SK-N-SH treated with all-trans-retinoic acid at 6 μM for 48 hours (cell line): ENCODE results near the gene BRI3.

ENCODE experiments used
- ATAC-seq: fragments of 200-7000 bp; cut with Tn5 transposase; 3 replicates; pipeline ENCODE4 v1.9.1; 2020; ENCODE audit warnings: mild to moderate bottlenecking, moderate library complexity
- ARNTL ChIP-seq: fragments of 450-650 bp; formaldehyde crosslinking; IDR thresholded peaks from 2 replicates; pipeline ENCODE4 v1.5.0; 2020; ENCODE audit warnings: low read depth, mild to moderate bottlenecking, moderate library complexity, borderline replicate concordance
- BACH2 ChIP-seq: fragments of 250-450 bp; sonication (Bioruptor Pico); IDR thresholded peaks from 2 replicates; pipeline ENCODE4 v1.9.0; 2021; ENCODE audit warnings: mild to moderate bottlenecking, borderline replicate concordance
- CREB5 ChIP-seq: fragments of 250-450 bp; sonication (Bioruptor Pico); IDR thresholded peaks from 2 replicates; pipeline ENCODE4 v1.5.1; 2020; ENCODE audit warnings: low read depth, mild to moderate bottlenecking, moderate library complexity
- CSDC2 ChIP-seq: fragments of 250-450 bp; sonication (Bioruptor Pico); IDR thresholded peaks from 2 replicates; pipeline ENCODE4 v1.5.0; 2020; ENCODE audit warnings: mild to moderate bottlenecking, moderate library complexity
- CSRNP3 ChIP-seq: fragments of 250-450 bp; sonication (Bioruptor Pico); IDR thresholded peaks from 2 replicates; pipeline ENCODE4 v1.5.1; 2021; ENCODE audit warnings: mild to moderate bottlenecking, moderate library complexity
- ESRRG ChIP-seq: fragments of 250-450 bp; sonication (Bioruptor Pico); IDR thresholded peaks from 2 replicates; pipeline ENCODE4 v1.6.1; 2021; ENCODE audit warnings: mild to moderate bottlenecking
- ISL1 ChIP-seq: fragments of 250-450 bp; sonication (Bioruptor Pico); IDR thresholded peaks from 2 replicates; pipeline ENCODE4 v2.1.2; 2022; ENCODE audit warnings: mild to moderate bottlenecking, moderate library complexity
- OSR1 ChIP-seq: fragments of 250-450 bp; sonication (Bioruptor Pico); IDR thresholded peaks from 2 replicates; pipeline ENCODE4 v1.8.0; 2022; ENCODE audit warnings: moderate library complexity, mild to moderate bottlenecking, inconsistent platforms
- POU6F1 ChIP-seq: fragments of 250-450 bp; sonication (Bioruptor Pico); IDR thresholded peaks from 2 replicates; pipeline ENCODE4 v1.8.0; 2021; ENCODE audit warnings: low read depth, mild to moderate bottlenecking, moderate library complexity, borderline replicate concordance
- PPARA ChIP-seq: fragments of 250-450 bp; sonication (Bioruptor Pico); IDR thresholded peaks from 2 replicates; pipeline ENCODE4 v1.5.0; 2020; ENCODE audit warnings: mild to moderate bottlenecking, borderline replicate concordance
- RARB ChIP-seq: fragments of 250-450 bp; sonication (Bioruptor Pico); IDR thresholded peaks from 2 replicates; pipeline ENCODE4 v1.8.0; 2021; ENCODE audit warnings: mild to moderate bottlenecking, moderate library complexity
- SNAI2 ChIP-seq: fragments of 250-450 bp; sonication (Bioruptor Pico); IDR thresholded peaks from 2 replicates; pipeline ENCODE4 v1.5.0; 2020; ENCODE audit warnings: mild to moderate bottlenecking, moderate library complexity
- TCF4 ChIP-seq: fragments of 250-450 bp; sonication (Bioruptor Pico); IDR thresholded peaks from 2 replicates; pipeline ENCODE4 v1.8.0; 2021; ENCODE audit warnings: mild to moderate bottlenecking, moderate library complexity, borderline replicate concordance
- TOX ChIP-seq: fragments of 250-450 bp; sonication (Bioruptor Pico); IDR thresholded peaks from 2 replicates; pipeline ENCODE4 v1.8.0; 2021; ENCODE audit warnings: mild to moderate bottlenecking, moderate library complexity, borderline replicate concordance
- TSHZ2 ChIP-seq: fragments of 250-450 bp; sonication (Bioruptor Pico); IDR thresholded peaks from 2 replicates; pipeline ENCODE4 v1.5.0; 2020; ENCODE audit warnings: mild to moderate bottlenecking, moderate library complexity
- ZC3H10 ChIP-seq: fragments of 250-450 bp; sonication (Bioruptor Pico); IDR thresholded peaks from 2 replicates; pipeline ENCODE4 v1.5.1; 2021; ENCODE audit warnings: mild to moderate bottlenecking, moderate library complexity
- ZFP3 ChIP-seq: fragments of 250-450 bp; sonication (Bioruptor Pico); IDR thresholded peaks from 2 replicates; pipeline ENCODE4 v1.5.0; 2020; ENCODE audit warnings: mild to moderate bottlenecking, moderate library complexity
- ZFP30 ChIP-seq: fragments of 450-650 bp; formaldehyde crosslinking; IDR thresholded peaks from 2 replicates; pipeline ENCODE4 v1.5.0; 2022; ENCODE audit warnings: mild to moderate bottlenecking, moderate library complexity
- ZNF565 ChIP-seq: fragments of 450-650 bp; formaldehyde crosslinking; conservative IDR thresholded peaks from 2 replicates; pipeline ENCODE4 v1.5.0; 2020; ENCODE audit warnings: low read depth, mild to moderate bottlenecking, moderate library complexity
- ZNF70 ChIP-seq: fragments of 450-650 bp; formaldehyde crosslinking; IDR thresholded peaks from 2 replicates; pipeline ENCODE4 v1.5.0; 2020; ENCODE audit warnings: mild to moderate bottlenecking, moderate library complexity
- ZNF8 ChIP-seq: fragments of 450-650 bp; formaldehyde crosslinking; IDR thresholded peaks from 2 replicates; pipeline ENCODE4 v1.5.0; 2020; ENCODE audit warnings: mild to moderate bottlenecking, moderate library complexity

Gene BRI3

GRCh38 chr7:98319176-98319575, 37.7 kb downstream of the BRI3 start:
- ATAC-seq = peak; percentile 7
- no peak for TF ChIP-seq ZFP30 (CRISPR knock-in tag)
- no peak for TF ChIP-seq OSR1 (CRISPR knock-in tag)
- no peak for TF ChIP-seq PPARA
- TF ChIP-seq ZC3H10 = no peak
- no peak for TF ChIP-seq RARB (CRISPR knock-in tag)
- no peak for TF ChIP-seq ZNF8 (CRISPR knock-in tag)
- TF ChIP-seq CREB5 (CRISPR knock-in tag) = no peak
- TF ChIP-seq TOX (CRISPR knock-in tag) = no peak
- TF ChIP-seq ZFP3 (CRISPR knock-in tag) = no peak
- no peak for TF ChIP-seq ZNF565 (CRISPR knock-in tag)
- no peak for TF ChIP-seq CSRNP3 (CRISPR knock-in tag)
- TF ChIP-seq ZNF70 (CRISPR knock-in tag) = no peak
- no peak for TF ChIP-seq TCF4 (CRISPR knock-in tag)
- TF ChIP-seq SNAI2 (CRISPR knock-in tag) = no peak

- TF ChIP-seq CREB5 (CRISPR knock-in tag) (no peak), PPARA (no peak), OSR1 (CRISPR knock-in tag) (no peak), RARB (CRISPR knock-in tag) (no peak), POU6F1 (CRISPR knock-in tag) (no peak), SNAI2 (CRISPR knock-in tag) (no peak), ARNTL (CRISPR knock-in tag) (no peak), TOX (CRISPR knock-in tag) (no peak), ZFP3 (CRISPR knock-in tag) (no peak)
- TF ChIP-seq, all 23 proteins: peak for 0
- ATAC-seq = no peak
Observed at GRCh38 chr7:98321301-98321700, 39.8 kb downstream of the BRI3 start.

- ATAC-seq = no peak
- TF ChIP-seq TSHZ2 (no peak), TCF4 (CRISPR knock-in tag) (no peak), PPARA (no peak), CSRNP3 (CRISPR knock-in tag) (no peak), BACH2 (CRISPR knock-in tag) (no peak), RARB (CRISPR knock-in tag) (no peak), ZFP30 (CRISPR knock-in tag) (no peak), POU6F1 (CRISPR knock-in tag) (no peak), CSDC2 (no peak), ISL1 (no peak), TOX (CRISPR knock-in tag) (no peak), ESRRG (CRISPR knock-in tag) (no peak), ZC3H10 (no peak), SNAI2 (CRISPR knock-in tag) (no peak), ZFP3 (CRISPR knock-in tag) (no peak), ZNF70 (CRISPR knock-in tag) (no peak), CREB5 (CRISPR knock-in tag) (no peak), OSR1 (CRISPR knock-in tag) (no peak), ZNF565 (CRISPR knock-in tag) (no peak)
Observed at GRCh38 chr7:98322331-98323270, 41.1 kb downstream of the BRI3 start.
